Neuron (in vitro differentiated cells): ENCODE measurements around the gene TPMT.
"Not testable (repeated sequence)": the region's sequence is repeated elsewhere in the genome, so short reads cannot be mapped to it uniquely, and the experiment has no call there.

Experiments
- H2AFZ ChIP-seq: one replicate; pipeline ENCODE4 v1.6.1; 2013; ENCODE audit warnings: low read depth, mild to moderate bottlenecking, inconsistent platforms, low read length, moderate library complexity
- H3K27me3 ChIP-seq: one replicate; pipeline ENCODE4 v1.6.1; 2013; ENCODE audit warnings: low read length; ENCODE audit not compliant: insufficient read depth
- H3K36me3 ChIP-seq: one replicate; pipeline ENCODE4 v1.6.1; 2013; ENCODE audit warnings: low read length; ENCODE audit not compliant: insufficient read depth
- H3K4me1 ChIP-seq: one replicate; pipeline ENCODE4 v1.6.1; 2013; ENCODE audit warnings: low read length; ENCODE audit not compliant: insufficient read depth
- H3K4me3 ChIP-seq: 2 replicates; pipeline ENCODE4 v1.5.1; 2013; ENCODE audit warnings: mild to moderate bottlenecking, low read length, moderate library complexity
- H3K9me3 ChIP-seq: one replicate; pipeline ENCODE4 v1.6.1; 2013; ENCODE audit warnings: low read length

Gene TPMT

GRCh38 chr6:18176198-18176597 is 21.3 kb upstream of the TPMT start:
- H2AFZ ChIP-seq, H3K4me3 ChIP-seq: not testable (repeated sequence)

GRCh38 chr6:18171871-18172270 is 17.0 kb upstream of the TPMT start:
- Histone ChIP-seq H3K4me1 (no peaks in the 10 kb centered on the region), H3K36me3 (peaks cover 26% of the 10 kb centered on the region), H3K27me3 (no peaks in the 10 kb centered on the region), H3K4me3 (no peak overlapping the region), H3K9me3 (peaks cover 15% of the 10 kb centered on the region), H2AFZ (no peak overlapping the region)

More at GRCh38 chr6:18176198-18176597, 21.3 kb upstream of the TPMT start:
- H3K4me1 ChIP-seq, H3K27me3 ChIP-seq, H3K9me3 ChIP-seq: not testable (repeated sequence)
- H3K36me3 ChIP-seq: peaks cover 12% of the 10 kb centered on the region

- Histone ChIP-seq H3K27me3 (no peaks in the 10 kb centered on the region), H3K36me3 (peaks cover 36% of the 10 kb centered on the region), H2AFZ (no peak overlapping the region), H3K4me3 (no peak overlapping the region), H3K4me1 (no peaks in the 10 kb centered on the region), H3K9me3 (peaks cover 13% of the 10 kb centered on the region)
Observed at GRCh38 chr6:18168264-18168663, 13.4 kb upstream of the TPMT start.

- Histone ChIP-seq H2AFZ (no peak overlapping the region), H3K36me3 (peaks cover 39% of the 10 kb centered on the region), H3K9me3 (peaks cover 13% of the 10 kb centered on the region), H3K4me3 (no peak overlapping the region), H3K27me3 (no peaks in the 10 kb centered on the region), H3K4me1 (no peaks in the 10 kb centered on the region)
Observed at GRCh38 chr6:18166312-18167036, 11.6 kb upstream of the TPMT start.

- peaks cover 40% of the 10 kb centered on the region for H3K36me3 ChIP-seq
- H3K9me3 ChIP-seq: peaks cover 13% of the 10 kb centered on the region
- no peak overlapping the region for H2AFZ ChIP-seq
- H3K27me3 ChIP-seq: no peaks in the 10 kb centered on the region
- no peak overlapping the region for H3K4me3 ChIP-seq
- no peaks in the 10 kb centered on the region for H3K4me1 ChIP-seq
Observed at GRCh38 chr6:18165751-18166150, 10.9 kb upstream of the TPMT start.

GRCh38 chr6:18162401-18162800 is 7.5 kb upstream of the TPMT start:
- H3K36me3 ChIP-seq: peaks cover 35% of the 10 kb centered on the region
- no peaks in the 10 kb centered on the region for H3K27me3 ChIP-seq
- H2AFZ ChIP-seq: no peak overlapping the region
- H3K9me3 ChIP-seq: peaks cover under 1% of the 10 kb centered on the region
- no peaks in the 10 kb centered on the region for H3K4me1 ChIP-seq
- no peak overlapping the region for H3K4me3 ChIP-seq

GRCh38 chr6:18161431-18161830 is 6.6 kb upstream of the TPMT start:
- no peaks in the 10 kb centered on the region for H3K9me3 ChIP-seq
- H2AFZ ChIP-seq: no peak overlapping the region
- H3K4me3 ChIP-seq: no peak overlapping the region
- H3K36me3 ChIP-seq: peaks cover 32% of the 10 kb centered on the region
- H3K4me1 ChIP-seq: peaks cover under 1% of the 10 kb centered on the region
- no peaks in the 10 kb centered on the region for H3K27me3 ChIP-seq

- Histone ChIP-seq H3K4me1 (peaks cover 5% of the 10 kb centered on the region), H3K9me3 (no peaks in the 10 kb centered on the region), H3K4me3 (no peak overlapping the region), H3K36me3 (peaks cover 28% of the 10 kb centered on the region), H3K27me3 (no peaks in the 10 kb centered on the region), H2AFZ (no peak overlapping the region)
Observed at GRCh38 chr6:18160911-18161310, 6.0 kb upstream of the TPMT start.

- peak overlapping the region; percentile 99 for H2AFZ ChIP-seq
- H3K9me3 ChIP-seq: no peaks in the 10 kb centered on the region
- peaks cover 6% of the 10 kb centered on the region for H3K36me3 ChIP-seq
- H3K4me1 ChIP-seq: peaks cover 21% of the 10 kb centered on the region
- H3K27me3 ChIP-seq: no peaks in the 10 kb centered on the region
- peak overlapping the region; percentile 99 for H3K4me3 ChIP-seq
Observed at GRCh38 chr6:18155864-18156421, 1.1 kb upstream of the TPMT start.

GRCh38 chr6:18155150-18155863 is 430 bp upstream of the TPMT start, which contains the start of gene KDM1B:
Gene KDM1B, plus strand, starts transcription at chr6:18155422. Its CDS starts 4,474 bp downstream, at chr6:18159896.
- peaks cover 21% of the 10 kb centered on the region for H3K4me1 ChIP-seq
- peak within 1 kb of the TSS; percentile 99 for H2AFZ ChIP-seq
- H3K27me3 ChIP-seq: no peaks in the 10 kb centered on the region

GRCh38 chr6:18153311-18153703 is 1.6 kb downstream of the TPMT start:
- Histone ChIP-seq H3K4me3 (no peak overlapping the region), H3K36me3 (peaks cover under 1% of the 10 kb centered on the region)

More at GRCh38 chr6:18155150-18155863, 430 bp upstream of the TPMT start, which contains the start of gene KDM1B:
- peak within 1 kb of the TSS; percentile 99 for H3K4me3 ChIP-seq
- H3K36me3 ChIP-seq: peaks cover 4% of the 10 kb centered on the region
- H3K9me3 ChIP-seq: no peaks in the 10 kb centered on the region

GRCh38 chr6:18151801-18152200 is 3.1 kb downstream of the TPMT start:
- Histone ChIP-seq H3K9me3 (no peaks in the 10 kb centered on the region), H3K36me3 (peaks cover 2% of the 10 kb centered on the region), H3K27me3 (no peaks in the 10 kb centered on the region), H2AFZ (no peak overlapping the region), H3K4me1 (peaks cover 21% of the 10 kb centered on the region), H3K4me3 (no peak overlapping the region)

More at GRCh38 chr6:18153311-18153703, 1.6 kb downstream of the TPMT start:
- H2AFZ ChIP-seq: no peak overlapping the region
- no peaks in the 10 kb centered on the region for H3K27me3 ChIP-seq
- H3K9me3 ChIP-seq: no peaks in the 10 kb centered on the region
- peaks cover 21% of the 10 kb centered on the region for H3K4me1 ChIP-seq

GRCh38 chr6:18151391-18151790 is 3.5 kb downstream of the TPMT start:
- peaks cover 21% of the 10 kb centered on the region for H3K4me1 ChIP-seq
- not testable (repeated sequence) for H3K36me3 ChIP-seq, H3K4me3 ChIP-seq, H3K27me3 ChIP-seq, H2AFZ ChIP-seq, H3K9me3 ChIP-seq
